Neuronal stem cell (in vitro differentiated cells): ENCODE data around the gene NGDN.
"Not testable (repeated sequence)": the region's sequence is repeated elsewhere in the genome, so short reads cannot be mapped to it uniquely, and the experiment has no call there.

ENCODE experiments used
- DNase-seq: peaks from one replicate; pipeline ENCODE4 v3.0.0-alpha.2; 2013; ENCODE audit warnings: low spot score
- H2AFZ ChIP-seq: one replicate; pipeline ENCODE4 v1.6.1; 2013; ENCODE audit warnings: mild to moderate bottlenecking, low read length, inconsistent platforms
- H2AK5ac ChIP-seq: 2 replicates; pipeline ENCODE4 v1.6.1; 2013; ENCODE audit warnings: low read depth, mild to moderate bottlenecking, inconsistent platforms, low read length, moderate library complexity, mixed read lengths
- H2BK120ac ChIP-seq: 2 replicates; pipeline ENCODE4 v1.6.1; 2013; ENCODE audit warnings: low read depth, mild to moderate bottlenecking, inconsistent platforms, low read length, moderate library complexity, mixed read lengths
- H2BK12ac ChIP-seq: one replicate; pipeline ENCODE4 v1.6.1; 2013; ENCODE audit warnings: low read length, inconsistent platforms
- H2BK15ac ChIP-seq: 2 replicates; pipeline ENCODE4 v1.6.1; 2013; ENCODE audit warnings: mild to moderate bottlenecking, low read length, inconsistent platforms, mixed read lengths
- H2BK5ac ChIP-seq: one replicate; pipeline ENCODE4 v1.6.1; 2013; ENCODE audit warnings: inconsistent platforms, mild to moderate bottlenecking, low read length, moderate library complexity
- H3K14ac ChIP-seq: one replicate; pipeline ENCODE4 v1.6.1; 2013; ENCODE audit warnings: low read length, inconsistent platforms
- H3K18ac ChIP-seq: 2 replicates; pipeline ENCODE4 v1.6.1; 2013; ENCODE audit warnings: low read length, inconsistent platforms
- H3K23ac ChIP-seq: 2 replicates; pipeline ENCODE4 v1.6.1; 2013; ENCODE audit warnings: low read depth, mild to moderate bottlenecking, mixed read lengths, low read length, inconsistent platforms; ENCODE audit not compliant: poor library complexity
- H3K27ac ChIP-seq: replicated peaks from 3 replicates; pipeline ENCODE4 v1.5.1; 2013; ENCODE audit warnings: low read length, inconsistent platforms
- H3K27me3 ChIP-seq, 3 experiments: 2 replicates each; pipeline ENCODE4 v1.6.1; 2013; ENCODE audit warnings: low read length in 3 of 3, mild to moderate bottlenecking in 2 of 3, inconsistent platforms in 1 of 3, low read depth in 1 of 3, mixed read lengths in 1 of 3, moderate library complexity in 1 of 3; ENCODE audit not compliant: control insufficient read depth in 3 of 3, insufficient read depth in 3 of 3
- H3K36me3 ChIP-seq, 2 donors: replicated peaks in 1 of 2; 2 replicates each; pipeline ENCODE4 v1.6.1; 2013; ENCODE audit warnings: low read length in 2 of 2; ENCODE audit not compliant: control insufficient read depth in 2 of 2, insufficient read depth in 2 of 2
- H3K4ac ChIP-seq: 2 replicates; pipeline ENCODE4 v1.6.1; 2013; ENCODE audit warnings: inconsistent platforms, mild to moderate bottlenecking, low read length, moderate library complexity
- H3K4me1 ChIP-seq, 2 donors: 1 replicate in 1 of 2; 2 replicates in 1 of 2; pipeline ENCODE4 v1.6.1; 2013; ENCODE audit warnings: low read length in 2 of 2, low read depth in 1 of 2; ENCODE audit not compliant: control insufficient read depth in 2 of 2, insufficient read depth in 1 of 2
- H3K4me2 ChIP-seq: one replicate; pipeline ENCODE4 v1.6.1; 2013; ENCODE audit warnings: mild to moderate bottlenecking, low read length, inconsistent platforms; ENCODE audit not compliant: insufficient read depth, poor library complexity, severe bottlenecking
- H3K4me3 ChIP-seq, 2 donors: 2 replicates each; pipeline ENCODE4 v1.5.1; 2013; ENCODE audit warnings: low read length in 2 of 2, mild to moderate bottlenecking in 2 of 2, inconsistent platforms in 1 of 2, moderate library complexity in 1 of 2
- H3K79me1 ChIP-seq: one replicate; pipeline ENCODE4 v1.6.1; 2013; ENCODE audit warnings: low read depth, mild to moderate bottlenecking, inconsistent platforms, low read length, moderate library complexity
- H3K9ac ChIP-seq: one replicate; pipeline ENCODE4 v1.6.1; 2013; ENCODE audit warnings: mild to moderate bottlenecking, low read depth, low read length, inconsistent platforms; ENCODE audit not compliant: poor library complexity
- H3K9me3 ChIP-seq, 2 donors: replicated peaks in 1 of 2; 2 replicates each; pipeline versions ENCODE3 to v1.6.1; 2013; ENCODE audit warnings: low read length in 2 of 2, mild to moderate bottlenecking in 2 of 2, inconsistent platforms in 1 of 2, low read depth in 1 of 2, mixed read lengths in 1 of 2, moderate library complexity in 1 of 2; ENCODE audit not compliant: control insufficient read depth in 2 of 2, insufficient read depth in 1 of 2
- H4K8ac ChIP-seq: one replicate; pipeline ENCODE4 v1.6.1; 2013; ENCODE audit warnings: low read depth, mild to moderate bottlenecking, inconsistent platforms, low read length, moderate library complexity
- H4K91ac ChIP-seq: one replicate; pipeline ENCODE4 v1.6.1; 2013; ENCODE audit warnings: low read length, low read depth, mild to moderate bottlenecking, inconsistent platforms; ENCODE audit not compliant: poor library complexity
- WGBS, 2 donors: extraction: QIAGEN DNeasy Blood & Tissue Kit; methylation state at CpG; one replicate each; pipeline ENCODE4 v1.1.7; 2013; ENCODE audit warnings: missing lambda C conversion rate in 2 of 2, mixed read lengths in 1 of 2; ENCODE audit not compliant: insufficient read length in 2 of 2, insufficient replicate concordance in 1 of 2; ENCODE audit errors: extremely low coverage in 2 of 2; 5-methylcytosine and 5-hydroxymethylcytosine counted together

NGDN gene

GRCh38 chr14:23456883-23457586 is 12.5 kb upstream of the NGDN start:
- not testable (repeated sequence) for H3K36me3 ChIP-seq, H3K79me1 ChIP-seq, H2BK15ac ChIP-seq, H2AFZ ChIP-seq, H3K18ac ChIP-seq, H3K9me3 ChIP-seq, H2BK5ac ChIP-seq, H3K9ac ChIP-seq, H3K4me2 ChIP-seq, H2AK5ac ChIP-seq, H3K27ac ChIP-seq, DNase-seq, H3K23ac ChIP-seq, H3K4ac ChIP-seq, H3K4me1 ChIP-seq, H3K4me3 ChIP-seq, H4K8ac ChIP-seq, H2BK12ac ChIP-seq, H3K14ac ChIP-seq, H4K91ac ChIP-seq, H3K27me3 ChIP-seq, H2BK120ac ChIP-seq
- no CpG with 5 or more reads among the region's 11 CpGs for WGBS, 2 donors

- Histone ChIP-seq H3K79me1 (no peaks in the 10 kb centered on the region), H3K9ac (no peak overlapping the region), H4K91ac (no peak overlapping the region), H3K27ac (no peak overlapping the region), H3K36me3 (no peaks in the 10 kb centered on the region), H2AFZ (no peak overlapping the region), H2BK15ac (no peak overlapping the region), H2BK5ac (no peak overlapping the region), H3K4me1 (peaks cover 0 to 2% of the 10 kb centered on the region in 2 donors), H4K8ac (no peak overlapping the region), H3K4me3 (no peak overlapping the region), H3K4me2 (no peak overlapping the region), H2AK5ac (no peak overlapping the region), H3K23ac (no peak overlapping the region), H3K9me3 (no peaks in the 10 kb centered on the region), H3K4ac (no peak overlapping the region), H2BK120ac (no peak overlapping the region), H3K14ac (no peak overlapping the region), H3K18ac (no peak overlapping the region), H3K27me3 (peaks cover 0 to 3% (median 0%) of the 10 kb centered on the region in 3 experiments), H2BK12ac (no peak overlapping the region)
- no CpG with 5 or more reads among the region's 5 CpGs for WGBS, 2 donors
- no peak for DNase-seq
Observed at GRCh38 chr14:23457587-23458445, 11.7 kb upstream of the NGDN start.

GRCh38 chr14:23460960-23461359 is 8.5 kb upstream of the NGDN start:
- H3K79me1 ChIP-seq = no peaks in the 10 kb centered on the region
- H2BK15ac ChIP-seq = no peak overlapping the region
- no peak overlapping the region for H2BK120ac ChIP-seq
- H3K9me3 ChIP-seq = no peaks in the 10 kb centered on the region
- H3K4me1 ChIP-seq = no peaks in the 10 kb centered on the region
- no peak overlapping the region for H3K23ac ChIP-seq
- no peak overlapping the region for H3K18ac ChIP-seq
- no peak overlapping the region for H4K8ac ChIP-seq
- no peaks in the 10 kb centered on the region for H3K36me3 ChIP-seq
- no peak for DNase-seq
- no peak overlapping the region for H3K4me2 ChIP-seq
- no peak overlapping the region for H3K14ac ChIP-seq
- H3K9ac ChIP-seq = no peak overlapping the region
- H3K27me3 ChIP-seq = no peaks in the 10 kb centered on the region
- no peak overlapping the region for H2AFZ ChIP-seq
- no peak overlapping the region for H3K4me3 ChIP-seq
- no peak overlapping the region for H2AK5ac ChIP-seq
- H2BK12ac ChIP-seq = no peak overlapping the region
- no peak overlapping the region for H4K91ac ChIP-seq
- no peak overlapping the region for H3K27ac ChIP-seq
- no peak overlapping the region for H2BK5ac ChIP-seq
- H3K4ac ChIP-seq = no peak overlapping the region

GRCh38 chr14:23464700-23465099 is 4.8 kb upstream of the NGDN start:
- no peaks in the 10 kb centered on the region for H3K79me1 ChIP-seq
- no peak overlapping the region for H3K4me2 ChIP-seq
- no peak overlapping the region for H2AFZ ChIP-seq
- H3K14ac ChIP-seq = no peak overlapping the region
- no peak for DNase-seq
- H3K9ac ChIP-seq = no peak overlapping the region
- no peak overlapping the region for H2BK120ac ChIP-seq
- H4K8ac ChIP-seq = no peak overlapping the region
- no peak overlapping the region for H3K4me3 ChIP-seq
- H2AK5ac ChIP-seq = no peak overlapping the region
- peaks cover 1 to 3% of the 10 kb centered on the region in 2 donors for H3K4me1 ChIP-seq
- no peak overlapping the region for H3K18ac ChIP-seq
- no peak overlapping the region for H3K4ac ChIP-seq
- H3K9me3 ChIP-seq = no peaks in the 10 kb centered on the region
- H3K36me3 ChIP-seq = no peaks in the 10 kb centered on the region
- no peak overlapping the region for H2BK15ac ChIP-seq
- no peaks in the 10 kb centered on the region for H3K27me3 ChIP-seq
- no peak overlapping the region for H4K91ac ChIP-seq
- H2BK12ac ChIP-seq = no peak overlapping the region
- no peak overlapping the region for H3K27ac ChIP-seq
- H3K23ac ChIP-seq = no peak overlapping the region
- H2BK5ac ChIP-seq = no peak overlapping the region
